ENCODE results near the gene APOM.

Gene APOM

GRCh38 chr6:31658158-31658688 lies 2.5 kb downstream of the APOM start:
- no peak for DNase-seq (ENCODE audit: low read depth, low spot score)

GRCh38 chr6:31658983-31659648 lies 3.4 kb downstream of the APOM start:
- DNase-seq (ENCODE audit: low read depth, low spot score), result no peak

GRCh38 chr6:31659649-31660380 lies 4.1 kb downstream of the APOM start:
- no peak for DNase-seq (ENCODE audit: low read depth, low spot score)

- peak; percentile 38 for DNase-seq (ENCODE audit: low read depth, low spot score)
Observed at GRCh38 chr6:31660381-31661261, 4.9 kb downstream of the APOM start, which contains the start of gene C6orf47. Gene C6orf47, minus strand, starts transcription at chr6:31660778. Its CDS starts 831 bp downstream, at chr6:31659947.

GRCh38 chr6:31661262-31662123 lies 5.8 kb downstream of the APOM start:
- no peak for DNase-seq (ENCODE audit: low read depth, low spot score)

- DNase-seq (ENCODE audit: low read depth, low spot score), result no peak
Observed at GRCh38 chr6:31662124-31662723, 6.5 kb downstream of the APOM start.

GRCh38 chr6:31663126-31663960 lies 7.6 kb downstream of the APOM start:
- DNase-seq (ENCODE audit: low read depth, low spot score), result no peak

- DNase-seq (ENCODE audit: low read depth, low spot score), result no peak
Observed at GRCh38 chr6:31663961-31664789, 8.5 kb downstream of the APOM start.

GRCh38 chr6:31664790-31665500 lies 9.3 kb downstream of the APOM start, which contains the start of gene GPANK1:
Gene GPANK1, minus strand, starts transcription at chr6:31664997. Its CDS starts 519 bp downstream, at chr6:31664478.
- DNase-seq (ENCODE audit: low read depth, low spot score), result peak; percentile 73

GRCh38 chr6:31665501-31666336 lies 10.0 kb downstream of the APOM start, which contains the start of gene CSNK2B:
Gene CSNK2B, plus strand, starts transcription at chr6:31666080. Its CDS starts 752 bp downstream, at chr6:31666832.
- DNase-seq (ENCODE audit: low read depth, low spot score), result peak; percentile 97

GRCh38 chr6:31666337-31666965 lies 10.8 kb downstream of the APOM start:
- DNase-seq (ENCODE audit: low read depth, low spot score), result no peak

GRCh38 chr6:31669676-31670075 lies 14.0 kb downstream of the APOM start, which contains the start of gene LY6G5B:
Gene LY6G5B, plus strand, starts transcription at chr6:31669976. Its CDS starts 975 bp downstream, at chr6:31670951.
- no peak for DNase-seq (ENCODE audit: low read depth, low spot score)

- DNase-seq (ENCODE audit: low read depth, low spot score), result no peak
Observed at GRCh38 chr6:31676322-31676903, 20.7 kb downstream of the APOM start.

- no peak for DNase-seq (ENCODE audit: low read depth, low spot score)
Observed at GRCh38 chr6:31676904-31677303, 21.2 kb downstream of the APOM start.

GRCh38 chr6:31677955-31678354 lies 22.3 kb downstream of the APOM start:
- DNase-seq (ENCODE audit: low read depth, low spot score), result no peak

All from activated naive CD8-positive, alpha-beta T cell treated with anti-CD3 and anti-CD28 coated beads, Interleukin-2, amount 50 U/mL, for 16 hours (primary cell).